Tibial nerve (tissue), 3 donors: ENCODE data around the gene TNIP2.

Experiments
- POLR2A ChIP-seq, 2 donors: fragments of 450-650 bp; IDR thresholded peaks; one replicate each; pipeline ENCODE4 v1.6.1; 2017; ENCODE audit warnings: antibody characterized with exemption in 2 of 2, mild to moderate bottlenecking in 2 of 2, moderate library complexity in 2 of 2
- TF ChIP-seq, protein P1 (sequence below), 5 experiments: fragments of 200-600 bp in 3 of 5; fragments of 450-650 bp in 2 of 5; sonication (generic) in 3 of 5; IDR thresholded peaks; one replicate each; pipeline ENCODE4 v1.5.1; 2016 to 2019; ENCODE audit warnings: antibody characterized with exemption in 5 of 5, mild to moderate bottlenecking in 3 of 5, moderate library complexity in 2 of 5

GRCh38 chr4:2728221-2728620, 27.9 kb downstream of the TNIP2 start:
- TF ChIP-seq, protein P1, sequence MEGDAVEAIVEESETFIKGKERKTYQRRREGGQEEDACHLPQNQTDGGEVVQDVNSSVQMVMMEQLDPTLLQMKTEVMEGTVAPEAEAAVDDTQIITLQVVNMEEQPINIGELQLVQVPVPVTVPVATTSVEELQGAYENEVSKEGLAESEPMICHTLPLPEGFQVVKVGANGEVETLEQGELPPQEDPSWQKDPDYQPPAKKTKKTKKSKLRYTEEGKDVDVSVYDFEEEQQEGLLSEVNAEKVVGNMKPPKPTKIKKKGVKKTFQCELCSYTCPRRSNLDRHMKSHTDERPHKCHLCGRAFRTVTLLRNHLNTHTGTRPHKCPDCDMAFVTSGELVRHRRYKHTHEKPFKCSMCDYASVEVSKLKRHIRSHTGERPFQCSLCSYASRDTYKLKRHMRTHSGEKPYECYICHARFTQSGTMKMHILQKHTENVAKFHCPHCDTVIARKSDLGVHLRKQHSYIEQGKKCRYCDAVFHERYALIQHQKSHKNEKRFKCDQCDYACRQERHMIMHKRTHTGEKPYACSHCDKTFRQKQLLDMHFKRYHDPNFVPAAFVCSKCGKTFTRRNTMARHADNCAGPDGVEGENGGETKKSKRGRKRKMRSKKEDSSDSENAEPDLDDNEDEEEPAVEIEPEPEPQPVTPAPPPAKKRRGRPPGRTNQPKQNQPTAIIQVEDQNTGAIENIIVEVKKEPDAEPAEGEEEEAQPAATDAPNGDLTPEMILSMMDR (IDR thresholded peaks at IDR 0.05) = no peak
- TF ChIP-seq POLR2A (IDR thresholded peaks at IDR 0.05) = no peak
